ENCODE measurements around the gene ATG5. TPM values are rescaled to one million over a fixed set of nuclear protein-coding genes. Genes with fewer than 3 reads are reported as not detected.

The ATG5 gene
- polyA plus RNA-seq (2011; rRNA removed) (35.7 and 53.9 TPM in 2 replicates), polyA minus RNA-seq (2011; rRNA and poly(A)+ RNA removed) (12.6 and 27.5 TPM in 2 replicates)

GRCh38 chr6:106325336-106326178, at the start of gene ATG5:
Gene ATG5, minus strand, starts transcription at chr6:106325760. Its CDS starts 9,552 bp downstream, at chr6:106316208.
- CTCF ChIA-PET: interaction anchor here (0.8 to 2.0 kb wide), 4 partner anchors 9 to 894 kb away, joined by 3 to 9 read pairs (median 4); no protein-coding TSS in a partner anchor
- H3K27ac ChIP-seq (ENCODE audit: low read depth, low read length): peak within 1 kb of the TSS; percentile 94
- H3K9me3 ChIP-seq (ENCODE audit: control insufficient read depth, insufficient read depth, low read length): peaks cover 4% of the 10 kb centered on the region; the same call in 1 of the 2 replicates
- peaks cover 13% of the 10 kb centered on the region for H3K27me3 ChIP-seq (ENCODE audit: control insufficient read depth, insufficient read depth, low read length)
- POLR2A ChIA-PET: interaction anchor here (1.0 kb wide), 1 partner anchor 10 kb away, joined by 4 read pairs; no protein-coding TSS in a partner anchor
- peak; percentile 98 for DNase-seq (ENCODE audit: low read depth, low spot score)
- peak within 1 kb of the TSS; percentile 99 for H3K4me3 ChIP-seq (ENCODE audit: low read depth, low read length)
- 0 out of 2 replicates have a peak, but pooled peaks have one; percentile 1 for TF ChIP-seq CTCF (IDR thresholded peaks at IDR 0.05; ENCODE audit: low read depth, low read length)

GRCh38 chr6:106373502-106374239, 48.1 kb upstream of the ATG5 start:
- Histone ChIP-seq H3K27me3 (ENCODE audit: control insufficient read depth, insufficient read depth, low read length) (peaks cover 9% of the 10 kb centered on the region), H3K4me3 (ENCODE audit: low read depth, low read length) (no peak overlapping the region), H3K27ac (ENCODE audit: low read depth, low read length) (no peak overlapping the region), H3K9me3 (ENCODE audit: control insufficient read depth, insufficient read depth, low read length) (no peaks in the 10 kb centered on the region)
- POLR2A ChIA-PET: no interaction called here
- no peak for TF ChIP-seq CTCF (IDR thresholded peaks at IDR 0.05; ENCODE audit: low read depth, low read length)
- DNase-seq (ENCODE audit: low read depth, low spot score): no peak
- CTCF ChIA-PET: interaction anchor here (0.6 to 1.7 kb wide), 3 partner anchors 13 to 1539 kb away, joined by 3 read pairs; no protein-coding TSS in a partner anchor

GRCh38 chr6:106372838-106373501, 47.4 kb upstream of the ATG5 start:
- H3K9me3 ChIP-seq (ENCODE audit: control insufficient read depth, insufficient read depth, low read length): no peaks in the 10 kb centered on the region
- ChIA-PET POLR2A (no interaction called here), CTCF (interaction anchor here (0.6 to 1.7 kb wide), 2 partner anchors 12 to 33 kb away, joined by 3 read pairs; no protein-coding TSS in a partner anchor)
- no peak for TF ChIP-seq CTCF (IDR thresholded peaks at IDR 0.05; ENCODE audit: low read depth, low read length)
- no peak overlapping the region for H3K4me3 ChIP-seq (ENCODE audit: low read depth, low read length)
- peaks cover 5% of the 10 kb centered on the region for H3K27me3 ChIP-seq (ENCODE audit: control insufficient read depth, insufficient read depth, low read length)
- no peak for DNase-seq (ENCODE audit: low read depth, low spot score)
- no peak overlapping the region for H3K27ac ChIP-seq (ENCODE audit: low read depth, low read length)

- Histone ChIP-seq H3K9me3 (ENCODE audit: control insufficient read depth, insufficient read depth, low read length) (no peaks in the 10 kb centered on the region), H3K27ac (ENCODE audit: low read depth, low read length) (no peak overlapping the region), H3K4me3 (ENCODE audit: low read depth, low read length) (no peak overlapping the region), H3K27me3 (ENCODE audit: control insufficient read depth, insufficient read depth, low read length) (peaks cover 7% of the 10 kb centered on the region)
- CTCF ChIA-PET: interaction anchor here (0.5 to 1.6 kb wide), 3 partner anchors 10 to 1232 kb away, joined by 3 to 4 read pairs (median 3); partner anchors contain the start of gene CRYBG1
- no peak for TF ChIP-seq CTCF (IDR thresholded peaks at IDR 0.05; ENCODE audit: low read depth, low read length)
- DNase-seq (ENCODE audit: low read depth, low spot score): no peak
- POLR2A ChIA-PET: no interaction called here
Observed at GRCh38 chr6:106370639-106371038, 45.1 kb upstream of the ATG5 start.
